Thoracic aorta (tissue), 2 donors: ENCODE results near the gene TEX19. TPM values are rescaled to one million over a fixed set of nuclear protein-coding genes. Genes with fewer than 3 reads are reported as not detected.
"Not testable (repeated sequence)": the region's sequence is repeated elsewhere in the genome, so short reads cannot be mapped to it uniquely, and the experiment has no call there.

Experiments
- ATAC-seq: fragments of 150-250 bp; one replicate; pipeline ENCODE4 v1.8.0; 2017; ENCODE audit warnings: low read depth; ENCODE audit not compliant: insufficient number of reproducible peaks, low FRiP score
- DNase-seq: peaks from one replicate; pipeline ENCODE4 v3.0.0-alpha.2; 2020; ENCODE audit warnings: low spot score
- H3K27ac ChIP-seq, 2 donors: fragments of 200-600 bp; sonication (generic); 1 replicate in 1 of 2; 2 replicates in 1 of 2; pipeline ENCODE4 v1.5.1; 2016; ENCODE audit warnings: mild to moderate bottlenecking in 2 of 2, moderate library complexity in 2 of 2
- H3K27me3 ChIP-seq: fragments of 200-600 bp; sonication (generic); replicated peaks from 2 replicates; pipeline ENCODE4 v1.6.0; 2016; ENCODE audit warnings: mild to moderate bottlenecking; ENCODE audit not compliant: insufficient read depth
- H3K36me3 ChIP-seq: fragments of 200-600 bp; sonication (generic); one replicate; pipeline ENCODE4 v1.5.1; 2016
- H3K4me1 ChIP-seq, 2 donors: fragments of 200-600 bp; sonication (generic); 1 replicate in 1 of 2; 2 replicates in 1 of 2; pipeline versions ENCODE4 v1.5.1 to v1.6.0; 2016; ENCODE audit warnings: low read depth in 2 of 2, mild to moderate bottlenecking in 1 of 2; ENCODE audit not compliant: control insufficient read depth in 1 of 2
- H3K4me3 ChIP-seq: fragments of 200-600 bp; sonication (generic); 2 replicates; pipeline ENCODE4 v1.5.1; 2016; ENCODE audit warnings: mild to moderate bottlenecking
- H3K9me3 ChIP-seq: fragments of 200-600 bp; sonication (generic); 2 replicates; pipeline ENCODE4 v1.5.1; 2016
- CTCF ChIP-seq: fragments of 200-600 bp; sonication (generic); IDR thresholded peaks from one replicate; pipeline ENCODE4 v1.5.1; 2019; ENCODE audit warnings: antibody characterized with exemption
- total RNA-seq, 2 donors: library from RNA; depleted of rRNA; stranded (reverse); fragments of >200 nt; gene quantifications; one replicate each; pipeline versions ENCODE4 v1.1.0 to v1.2.3, GENCODE V29; 2016

Gene TEX19
- total RNA-seq, 2 donors from 2014 or later, result not detected

GRCh38 chr17:82370471-82371332 lies 11.7 kb downstream of the TEX19 start:
- H3K4me1 ChIP-seq, result peaks cover 5 to 20% of the 10 kb centered on the region in 2 donors
- peak overlapping the region; percentile 62 for H3K4me3 ChIP-seq
- DNase-seq (no peak), ATAC-seq (no peak)
- no peak overlapping the region for H3K27ac ChIP-seq
- no peaks in the 10 kb centered on the region for H3K9me3 ChIP-seq
- no peaks in the 10 kb centered on the region for H3K36me3 ChIP-seq
- H3K27me3 ChIP-seq, result peaks cover 24% of the 10 kb centered on the region
- TF ChIP-seq CTCF, result no peak

GRCh38 chr17:82371333-82372248 lies 12.5 kb downstream of the TEX19 start, which contains the start of gene UTS2R:
Gene UTS2R (plus strand): TSS chr17:82371765. CDS start chr17:82374325, 2,560 bp downstream.
- peaks cover 27% of the 10 kb centered on the region for H3K27me3 ChIP-seq
- H3K27ac ChIP-seq, result no peak within 1 kb of the TSS
- no peaks in the 10 kb centered on the region for H3K9me3 ChIP-seq
- H3K4me1 ChIP-seq, result peaks cover 5 to 20% of the 10 kb centered on the region in 2 donors
- peak within 1 kb of the TSS; percentile 62 for H3K4me3 ChIP-seq
- no peak for TF ChIP-seq CTCF
- no peaks in the 10 kb centered on the region for H3K36me3 ChIP-seq
- no peak for ATAC-seq
- DNase-seq, result no peak

- ATAC-seq (no peak), DNase-seq (no peak)
- no peak for TF ChIP-seq CTCF
- Histone ChIP-seq H3K4me3 (no peak overlapping the region), H3K27me3 (peaks cover 27% of the 10 kb centered on the region), H3K27ac (no peak overlapping the region), H3K9me3 (no peaks in the 10 kb centered on the region), H3K36me3 (no peaks in the 10 kb centered on the region), H3K4me1 (peaks cover 5 to 20% of the 10 kb centered on the region in 2 donors)
Observed at GRCh38 chr17:82372249-82373071, 13.4 kb downstream of the TEX19 start.

GRCh38 chr17:82373072-82373452 lies 14.0 kb downstream of the TEX19 start:
- Histone ChIP-seq H3K4me1 (peaks cover 5 to 23% of the 10 kb centered on the region in 2 donors), H3K27me3 (peaks cover 27% of the 10 kb centered on the region)
- DNase-seq, ATAC-seq, H3K9me3 ChIP-seq, H3K36me3 ChIP-seq, H3K27ac ChIP-seq, H3K4me3 ChIP-seq: not testable (repeated sequence)
